Prostate gland (tissue), 2 donors: ENCODE measurements around the gene PRCC.

Source experiments
- POLR2A ChIP-seq: fragments of 450-650 bp; IDR thresholded peaks from one replicate; pipeline ENCODE4 v1.6.1; 2016; ENCODE audit warnings: antibody characterized with exemption, mild to moderate bottlenecking
- POLR2AphosphoS5 ChIP-seq: sonication (generic); formaldehyde crosslinking; IDR thresholded peaks from one replicate; pipeline ENCODE4 v1.6.1; 2017; ENCODE audit warnings: antibody characterized with exemption
- TF ChIP-seq, protein P1 (sequence below), 4 experiments: fragments of 200-600 bp in 2 of 4; fragments of 450-650 bp in 2 of 4; sonication (generic) in 2 of 4; IDR thresholded peaks; 1 replicate in 3 of 4; 2 replicates in 1 of 4; pipeline ENCODE4 v1.5.1; 2016 to 2019; ENCODE audit warnings: antibody characterized with exemption in 4 of 4, mild to moderate bottlenecking in 2 of 4, moderate library complexity in 2 of 4

DNA sequence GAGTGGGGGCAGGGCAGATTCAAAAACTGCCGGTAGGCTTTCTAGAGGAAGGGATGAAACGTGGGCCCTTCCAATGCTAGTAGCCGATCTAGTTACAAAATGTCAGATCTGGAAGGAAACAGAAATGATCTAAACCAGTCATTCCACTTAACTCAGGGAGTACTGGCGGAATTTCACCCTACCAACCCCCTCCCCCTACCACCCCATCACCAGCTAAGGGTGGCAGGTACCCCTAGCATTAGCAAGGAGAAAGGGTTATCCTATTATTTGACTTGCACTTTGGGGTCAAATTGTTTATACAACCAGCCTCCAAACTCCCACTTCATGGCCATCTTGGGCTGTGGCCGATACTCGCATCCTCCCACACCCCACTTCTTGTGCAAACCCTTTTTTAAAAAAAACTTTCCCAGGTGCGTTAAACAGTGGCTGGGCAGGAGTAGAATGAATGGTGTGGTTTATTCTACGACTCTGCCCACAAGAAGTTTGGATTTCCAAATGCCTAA lies 25.8 kb upstream of the PRCC start:
- TF ChIP-seq POLR2A: no peak
- TF ChIP-seq, protein P1, sequence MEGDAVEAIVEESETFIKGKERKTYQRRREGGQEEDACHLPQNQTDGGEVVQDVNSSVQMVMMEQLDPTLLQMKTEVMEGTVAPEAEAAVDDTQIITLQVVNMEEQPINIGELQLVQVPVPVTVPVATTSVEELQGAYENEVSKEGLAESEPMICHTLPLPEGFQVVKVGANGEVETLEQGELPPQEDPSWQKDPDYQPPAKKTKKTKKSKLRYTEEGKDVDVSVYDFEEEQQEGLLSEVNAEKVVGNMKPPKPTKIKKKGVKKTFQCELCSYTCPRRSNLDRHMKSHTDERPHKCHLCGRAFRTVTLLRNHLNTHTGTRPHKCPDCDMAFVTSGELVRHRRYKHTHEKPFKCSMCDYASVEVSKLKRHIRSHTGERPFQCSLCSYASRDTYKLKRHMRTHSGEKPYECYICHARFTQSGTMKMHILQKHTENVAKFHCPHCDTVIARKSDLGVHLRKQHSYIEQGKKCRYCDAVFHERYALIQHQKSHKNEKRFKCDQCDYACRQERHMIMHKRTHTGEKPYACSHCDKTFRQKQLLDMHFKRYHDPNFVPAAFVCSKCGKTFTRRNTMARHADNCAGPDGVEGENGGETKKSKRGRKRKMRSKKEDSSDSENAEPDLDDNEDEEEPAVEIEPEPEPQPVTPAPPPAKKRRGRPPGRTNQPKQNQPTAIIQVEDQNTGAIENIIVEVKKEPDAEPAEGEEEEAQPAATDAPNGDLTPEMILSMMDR (IDR thresholded peaks at IDR 0.05): no peak
- TF ChIP-seq POLR2AphosphoS5: no peak
